Caco-2 (cell line): ENCODE results near the gene TCF3. TPM values are rescaled to one million over a fixed set of nuclear protein-coding genes. Genes with fewer than 3 reads are reported as not detected.

ENCODE experiments used
- BruUV-seq: library from RNA; stranded (reverse); fragments of 400-500 nt; replicated peaks from 2 replicates; lab custom pipeline; 2021; lab: Mats Ljungman, UMichigan
- CTCF ChIA-PET: fragments of 300-600 bp; sonication (Branson Sonifier 250); formaldehyde crosslinking; loops from one replicate; lab custom pipeline; 2022; ENCODE audit warnings: antibody characterized with exemption; lab: Charles Lee
- POLR2A ChIA-PET: fragments of 300-600 bp; sonication (Branson Sonifier 250); formaldehyde crosslinking; loops from one replicate; lab custom pipeline; 2022; ENCODE audit warnings: antibody characterized with exemption; lab: Charles Lee
- DNase-seq, 2 experiments: peaks; one replicate each; pipeline versions ENCODE4 v3.0.0 to v3.0.0-alpha.2; 2020 to 2022
- H3K27me3 ChIP-seq: replicated peaks from 2 replicates; pipeline ENCODE4 v1.6.0; 2011; ENCODE audit warnings: low read length; ENCODE audit not compliant: control insufficient read depth, insufficient read depth
- H3K36me3 ChIP-seq: 2 replicates; pipeline ENCODE4 v1.5.1; 2011; ENCODE audit warnings: low read length; ENCODE audit not compliant: control insufficient read depth, insufficient read depth
- H3K4me1 ChIP-seq: fragments of 250-450 bp; sonication (Bioruptor Pico); 2 replicates; pipeline ENCODE4 v1.5.1; 2020; ENCODE audit warnings: mild to moderate bottlenecking
- H3K4me3 ChIP-seq: 2 replicates; pipeline ENCODE4 v1.5.1; 2011; ENCODE audit warnings: low read depth, mild to moderate bottlenecking, control low read depth, low read length
- H3K9me3 ChIP-seq: fragments of 250-450 bp; sonication (Bioruptor Pico); 2 replicates; pipeline ENCODE4 v1.5.1; 2020; ENCODE audit warnings: mild to moderate bottlenecking, moderate library complexity
- H3K27ac Mint-ChIP-seq: one replicate; pipeline ENCODE4 v1.8.0; 2022; ENCODE audit warnings: mixed read lengths; ENCODE audit not compliant: unreplicated experiment
- H3K27me3 Mint-ChIP-seq: one replicate; pipeline ENCODE4 v1.8.0; 2022; ENCODE audit warnings: mixed read lengths; ENCODE audit not compliant: insufficient read depth, unreplicated experiment
- H3K36me3 Mint-ChIP-seq: one replicate; pipeline ENCODE4 v1.8.0; 2022; ENCODE audit warnings: mild to moderate bottlenecking, mixed read lengths; ENCODE audit not compliant: insufficient read depth, unreplicated experiment
- H3K4me1 Mint-ChIP-seq: one replicate; pipeline ENCODE4 v1.8.0; 2022; ENCODE audit warnings: low read depth, mixed read lengths; ENCODE audit not compliant: unreplicated experiment
- H3K4me3 Mint-ChIP-seq: one replicate; pipeline ENCODE4 v1.8.0; 2022; ENCODE audit warnings: mild to moderate bottlenecking, moderate library complexity, mixed read lengths; ENCODE audit not compliant: unreplicated experiment
- H3K9me3 Mint-ChIP-seq: one replicate; pipeline ENCODE4 v1.8.0; 2022; ENCODE audit warnings: mixed read lengths; ENCODE audit not compliant: unreplicated experiment
- intact Hi-C: fragments of 100-400 bp; cut with micrococcal nuclease; formaldehyde crosslinking; loops from one replicate; pipeline ENCODE4 v1.10.0; 2022; ENCODE audit not compliant: unreplicated experiment
- total RNA-seq: library from RNA; stranded (reverse); gene quantifications from 2 replicates; pipeline ENCODE4 v1.2.3, GENCODE V29; 2022
- TF ChIP-seq, protein P1 (sequence below), 2 experiments: fragments of 200-600 bp in 1 of 2; IDR thresholded peaks; 1 replicate in 1 of 2; 2 replicates in 1 of 2; pipeline versions ENCODE4 v1.5.1 to v1.8.0; 2011 to 2022; ENCODE audit warnings: antibody characterized with exemption in 1 of 2, control low read depth in 1 of 2, inconsistent platforms in 1 of 2, low read depth in 1 of 2, low read length in 1 of 2, mild to moderate bottlenecking in 1 of 2, moderate library complexity in 1 of 2; ENCODE audit not compliant: insufficient read depth in 1 of 2, severe bottlenecking in 1 of 2, unreplicated experiment in 1 of 2

Gene TCF3
- total RNA-seq, 1 experiment from 2014 or later = 147 TPM

DNA sequence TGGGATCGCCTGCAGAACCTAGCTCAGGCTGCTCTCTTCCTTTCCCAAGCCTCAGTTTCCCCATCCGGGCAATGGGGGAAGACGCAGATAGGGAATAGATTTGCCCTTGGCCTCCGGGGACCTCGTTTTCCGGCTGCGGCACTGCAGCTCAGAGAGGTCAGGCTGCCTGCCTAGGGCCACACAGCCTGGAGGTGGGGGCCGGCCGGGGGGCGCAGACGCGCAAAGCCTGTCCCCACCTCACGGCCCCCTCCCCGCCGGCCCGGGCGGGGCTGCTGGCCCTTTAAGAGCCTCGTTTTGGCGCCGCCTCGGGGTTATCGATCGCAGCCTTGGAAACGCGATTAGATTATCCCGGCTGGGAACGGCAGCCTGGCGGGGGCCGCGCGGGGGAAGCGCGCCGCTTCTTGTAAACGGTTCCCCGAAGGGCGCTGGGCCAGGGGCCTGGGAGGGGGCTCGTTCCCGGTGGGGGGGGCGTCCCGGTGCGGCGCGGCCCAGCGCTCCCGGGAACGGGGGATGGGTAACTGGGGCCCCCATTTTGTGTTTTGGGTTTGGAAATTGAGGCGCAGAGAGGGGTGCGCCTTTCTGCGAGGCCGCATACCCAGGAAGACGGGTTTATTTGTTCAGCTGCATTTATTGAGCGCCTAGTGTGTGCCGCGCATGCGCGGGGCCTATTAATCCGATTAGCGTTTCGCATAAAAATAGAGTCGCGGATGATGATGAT, 23.4 kb upstream of the TCF3 start:
- BruUV-seq = no TSS peak
- POLR2A ChIA-PET = no interaction called here
- H3K36me3 Mint-ChIP-seq = no peaks in the 10 kb centered on the region
- Histone ChIP-seq H3K36me3 (no peaks in the 10 kb centered on the region), H3K9me3 (no peaks in the 10 kb centered on the region), H3K4me3 (peak overlapping the region; percentile 16; the same call in 1 of the 2 replicates), H3K4me1 (no peaks in the 10 kb centered on the region), H3K27me3 (no peaks in the 10 kb centered on the region)
- H3K4me1 Mint-ChIP-seq = no peaks in the 10 kb centered on the region
- peaks cover 11% of the 10 kb centered on the region for H3K27me3 Mint-ChIP-seq
- TF ChIP-seq, protein P1, sequence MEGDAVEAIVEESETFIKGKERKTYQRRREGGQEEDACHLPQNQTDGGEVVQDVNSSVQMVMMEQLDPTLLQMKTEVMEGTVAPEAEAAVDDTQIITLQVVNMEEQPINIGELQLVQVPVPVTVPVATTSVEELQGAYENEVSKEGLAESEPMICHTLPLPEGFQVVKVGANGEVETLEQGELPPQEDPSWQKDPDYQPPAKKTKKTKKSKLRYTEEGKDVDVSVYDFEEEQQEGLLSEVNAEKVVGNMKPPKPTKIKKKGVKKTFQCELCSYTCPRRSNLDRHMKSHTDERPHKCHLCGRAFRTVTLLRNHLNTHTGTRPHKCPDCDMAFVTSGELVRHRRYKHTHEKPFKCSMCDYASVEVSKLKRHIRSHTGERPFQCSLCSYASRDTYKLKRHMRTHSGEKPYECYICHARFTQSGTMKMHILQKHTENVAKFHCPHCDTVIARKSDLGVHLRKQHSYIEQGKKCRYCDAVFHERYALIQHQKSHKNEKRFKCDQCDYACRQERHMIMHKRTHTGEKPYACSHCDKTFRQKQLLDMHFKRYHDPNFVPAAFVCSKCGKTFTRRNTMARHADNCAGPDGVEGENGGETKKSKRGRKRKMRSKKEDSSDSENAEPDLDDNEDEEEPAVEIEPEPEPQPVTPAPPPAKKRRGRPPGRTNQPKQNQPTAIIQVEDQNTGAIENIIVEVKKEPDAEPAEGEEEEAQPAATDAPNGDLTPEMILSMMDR (IDR thresholded peaks at IDR 0.05; ENCODE audit: insufficient read depth in 1 of 2, low read depth in 1 of 2, low read length in 1 of 2, severe bottlenecking in 1 of 2, unreplicated experiment in 1 of 2) = no peak
- intact Hi-C loops = loop anchor here (10.0 kb wide), 1 partner anchor 119 kb away; no protein-coding TSS in a partner anchor
- no peaks in the 10 kb centered on the region for H3K9me3 Mint-ChIP-seq
- H3K27ac Mint-ChIP-seq = no peak overlapping the region
- H3K4me3 Mint-ChIP-seq = no peak overlapping the region
- no peak for DNase-seq
- CTCF ChIA-PET = no interaction called here

GRCh38 chr19:1674293-1674679, 21.9 kb upstream of the TCF3 start:
- ChIA-PET POLR2A (no interaction called here), CTCF (interaction anchor here (0.6 to 2.1 kb wide), 2 partner anchors 96 to 152 kb away, joined by 3 to 16 read pairs; no protein-coding TSS in a partner anchor)
- intact Hi-C loops = loop anchor here (5.0 to 10.0 kb wide), 2 partner anchors 121 to 127 kb away; no protein-coding TSS in a partner anchor
- no peak overlapping the region for H3K4me3 ChIP-seq
- H3K27me3 Mint-ChIP-seq = peaks cover 14% of the 10 kb centered on the region
- TF ChIP-seq, protein P1 (IDR thresholded peaks at IDR 0.05; ENCODE audit: insufficient read depth in 1 of 2, low read depth in 1 of 2, low read length in 1 of 2, severe bottlenecking in 1 of 2, unreplicated experiment in 1 of 2) = no peak
- no peaks in the 10 kb centered on the region for H3K36me3 Mint-ChIP-seq
- H3K4me1 ChIP-seq = no peaks in the 10 kb centered on the region
- no TSS peak for BruUV-seq
- no peaks in the 10 kb centered on the region for H3K4me1 Mint-ChIP-seq
- no peaks in the 10 kb centered on the region for H3K36me3 ChIP-seq
- H3K27ac Mint-ChIP-seq = no peak overlapping the region
- H3K27me3 ChIP-seq = no peaks in the 10 kb centered on the region
- H3K4me3 Mint-ChIP-seq = no peak overlapping the region
- no peak for DNase-seq
- no peaks in the 10 kb centered on the region for H3K9me3 Mint-ChIP-seq
- H3K9me3 ChIP-seq = no peaks in the 10 kb centered on the region

DNA sequence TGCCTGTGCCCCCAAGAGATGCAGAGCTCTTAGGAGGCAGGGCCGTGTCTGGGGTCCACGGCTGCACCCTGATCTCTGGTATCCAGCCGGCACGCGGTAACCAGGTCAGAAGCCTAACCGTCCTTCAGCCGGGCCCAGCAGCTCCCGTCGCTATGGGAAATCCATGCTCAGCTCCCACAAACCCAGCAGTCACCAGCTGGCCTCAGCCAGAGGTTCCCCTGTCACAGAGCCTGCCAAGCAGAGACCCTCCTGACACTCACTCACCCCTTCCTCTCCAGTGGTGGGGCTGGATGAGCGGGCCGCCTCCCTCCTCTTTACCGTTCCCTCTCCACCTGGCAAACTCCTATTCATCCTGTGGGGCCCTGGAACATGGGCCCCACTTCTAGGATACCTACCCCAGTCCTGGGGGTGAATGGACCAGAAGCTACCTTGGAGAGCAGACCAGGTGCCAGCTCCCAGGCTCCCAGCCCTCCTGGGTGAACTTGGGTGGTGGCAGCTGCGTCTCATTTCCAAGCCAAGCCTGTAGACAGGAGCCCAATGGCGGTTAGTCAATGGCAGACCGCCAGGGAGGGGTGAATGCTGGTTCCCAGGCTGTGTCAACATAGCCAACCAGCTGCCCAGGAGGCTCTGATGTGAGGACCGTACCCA, 21.4 kb upstream of the TCF3 start:
- no peaks in the 10 kb centered on the region for H3K9me3 Mint-ChIP-seq
- H3K4me1 Mint-ChIP-seq = no peaks in the 10 kb centered on the region
- H3K4me3 Mint-ChIP-seq = no peak overlapping the region
- H3K27ac Mint-ChIP-seq = no peak overlapping the region
- Histone ChIP-seq H3K27me3 (no peaks in the 10 kb centered on the region), H3K9me3 (no peaks in the 10 kb centered on the region), H3K4me1 (no peaks in the 10 kb centered on the region), H3K36me3 (no peaks in the 10 kb centered on the region), H3K4me3 (no peak overlapping the region)
- intact Hi-C loops = loop anchor here (5.0 to 10.0 kb wide), 2 partner anchors 121 to 126 kb away; no protein-coding TSS in a partner anchor
- no peaks in the 10 kb centered on the region for H3K36me3 Mint-ChIP-seq
- DNase-seq = no peak
- POLR2A ChIA-PET = no interaction called here
- TF ChIP-seq, protein P1 (IDR thresholded peaks at IDR 0.05; ENCODE audit: insufficient read depth in 1 of 2, low read depth in 1 of 2, low read length in 1 of 2, severe bottlenecking in 1 of 2, unreplicated experiment in 1 of 2) = no peak
- BruUV-seq = no TSS peak
- peaks cover 14% of the 10 kb centered on the region for H3K27me3 Mint-ChIP-seq
- CTCF ChIA-PET = interaction anchor here (0.6 to 2.1 kb wide), 4 partner anchors 73 to 152 kb away, joined by 3 to 16 read pairs (median 3); partner anchors contain the start of gene MBD3
